Gastroesophageal sphincter (tissue), 4 donors: ENCODE data around the gene CLSTN1. TPM values are rescaled to one million over a fixed set of nuclear protein-coding genes. Genes with fewer than 3 reads are reported as not detected.

ENCODE experiments used
- ATAC-seq: fragments of 150-250 bp; one replicate; pipeline ENCODE4 v1.9.1; 2016; ENCODE audit warnings: mild to moderate bottlenecking, moderate library complexity
- H3K27ac ChIP-seq, 4 donors: fragments of 200-600 bp; sonication (generic) in 3 of 4; 1 replicate in 3 of 4; 2 replicates in 1 of 4; pipeline ENCODE4 v1.5.1; 2016 to 2019
- H3K27me3 ChIP-seq: fragments of 200-600 bp; sonication (generic); one replicate; pipeline ENCODE4 v1.5.1; 2019
- H3K36me3 ChIP-seq, 2 donors: fragments of 200-600 bp; sonication (generic); one replicate each; pipeline ENCODE4 v1.5.1; 2019; ENCODE audit warnings: control low read depth in 1 of 2
- H3K4me1 ChIP-seq, 3 donors: fragments of 200-600 bp; sonication (generic); 1 replicate in 2 of 3; 2 replicates in 1 of 3; pipeline ENCODE4 v1.5.1; 2016 to 2019; ENCODE audit warnings: control low read depth in 2 of 3
- H3K4me3 ChIP-seq, 2 donors: fragments of 200-600 bp; sonication (generic); one replicate each; pipeline ENCODE4 v1.5.1; 2019; ENCODE audit warnings: mild to moderate bottlenecking in 1 of 2, moderate library complexity in 1 of 2
- H3K9me3 ChIP-seq, 3 donors: fragments of 200-600 bp; sonication (generic); one replicate each; pipeline ENCODE4 v1.5.1; 2017 to 2019; ENCODE audit warnings: control low read depth in 2 of 3
- EP300 ChIP-seq: sonication (generic); formaldehyde crosslinking; IDR thresholded peaks from one replicate; pipeline ENCODE4 v1.6.1; 2017; ENCODE audit warnings: antibody characterized with exemption, mild to moderate bottlenecking
- POLR2A ChIP-seq, 2 donors: fragments of 450-650 bp; IDR thresholded peaks; one replicate each; pipeline ENCODE4 v1.6.1; 2017; ENCODE audit warnings: antibody characterized with exemption in 2 of 2, mild to moderate bottlenecking in 2 of 2, moderate library complexity in 1 of 2
- POLR2AphosphoS5 ChIP-seq: sonication (generic); formaldehyde crosslinking; IDR thresholded peaks from one replicate; pipeline ENCODE4 v1.6.1; 2017; ENCODE audit warnings: antibody characterized with exemption
- WGBS, 2 donors: methylation state at CpG; one replicate each; pipeline ENCODE4 v1.1.5; 2018; ENCODE audit warnings: low coverage in 1 of 2; 5-methylcytosine and 5-hydroxymethylcytosine counted together
- total RNA-seq, 4 donors: library from RNA; depleted of rRNA; stranded (reverse); fragments of >200 nt; gene quantifications; one replicate each; pipeline ENCODE4 v1.1.0, GENCODE V29; 2016
- TF ChIP-seq, protein P1 (sequence below), 4 experiments: fragments of 200-600 bp in 2 of 4; fragments of 450-650 bp in 2 of 4; sonication (generic) in 1 of 4; IDR thresholded peaks; one replicate each; pipeline ENCODE4 v1.5.1; 2017 to 2019; ENCODE audit warnings: antibody characterized with exemption in 4 of 4, mild to moderate bottlenecking in 2 of 4, moderate library complexity in 2 of 4

CLSTN1 gene
- total RNA-seq, 4 donors from 2014 or later: 45.1 to 95.4 (median 58.7) TPM

DNA sequence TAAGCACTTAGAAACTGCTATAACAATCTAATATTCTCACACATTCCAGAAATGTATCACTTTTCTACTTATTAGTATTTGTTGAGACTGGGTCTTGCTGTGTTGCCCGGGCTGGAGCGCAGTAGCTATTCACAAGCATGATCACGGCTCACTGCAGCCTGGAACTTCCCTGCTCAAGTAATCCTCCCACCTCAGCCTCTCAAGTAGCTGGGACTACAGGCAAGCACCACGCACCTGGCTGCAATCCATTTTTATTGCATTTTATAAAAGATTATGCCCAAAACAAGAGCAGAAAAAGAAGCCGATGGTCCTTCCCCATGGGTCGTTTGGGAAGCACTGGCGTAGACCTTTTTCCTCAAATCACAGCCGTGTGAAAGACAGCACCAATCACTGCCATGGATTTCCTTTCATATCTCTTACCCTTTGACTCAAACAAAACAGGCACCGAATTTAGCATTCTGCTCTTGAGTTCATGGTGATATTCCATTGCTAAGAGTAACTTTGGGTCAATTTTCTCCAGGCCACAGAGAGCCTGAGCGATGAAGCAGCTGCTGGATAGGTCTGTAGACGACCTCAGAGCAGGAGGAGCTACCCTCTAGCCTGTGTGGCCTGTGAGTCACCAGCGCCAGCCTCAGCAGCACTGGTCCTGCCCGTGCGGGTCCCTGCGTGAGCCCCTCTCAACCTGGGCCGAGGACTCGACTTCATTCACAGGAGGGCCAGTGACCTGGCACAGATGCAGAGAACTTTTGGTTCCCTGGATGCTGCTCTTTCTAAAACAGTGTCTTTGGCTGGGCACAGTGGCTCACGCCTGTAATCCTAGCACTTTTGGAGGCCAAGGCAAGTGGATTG is 91.4 kb downstream of the CLSTN1 start:
- TF ChIP-seq EP300 (no peak), POLR2AphosphoS5 (no peak), POLR2A (IDR thresholded peaks at IDR 0.05) (no peak)
- TF ChIP-seq, protein P1, sequence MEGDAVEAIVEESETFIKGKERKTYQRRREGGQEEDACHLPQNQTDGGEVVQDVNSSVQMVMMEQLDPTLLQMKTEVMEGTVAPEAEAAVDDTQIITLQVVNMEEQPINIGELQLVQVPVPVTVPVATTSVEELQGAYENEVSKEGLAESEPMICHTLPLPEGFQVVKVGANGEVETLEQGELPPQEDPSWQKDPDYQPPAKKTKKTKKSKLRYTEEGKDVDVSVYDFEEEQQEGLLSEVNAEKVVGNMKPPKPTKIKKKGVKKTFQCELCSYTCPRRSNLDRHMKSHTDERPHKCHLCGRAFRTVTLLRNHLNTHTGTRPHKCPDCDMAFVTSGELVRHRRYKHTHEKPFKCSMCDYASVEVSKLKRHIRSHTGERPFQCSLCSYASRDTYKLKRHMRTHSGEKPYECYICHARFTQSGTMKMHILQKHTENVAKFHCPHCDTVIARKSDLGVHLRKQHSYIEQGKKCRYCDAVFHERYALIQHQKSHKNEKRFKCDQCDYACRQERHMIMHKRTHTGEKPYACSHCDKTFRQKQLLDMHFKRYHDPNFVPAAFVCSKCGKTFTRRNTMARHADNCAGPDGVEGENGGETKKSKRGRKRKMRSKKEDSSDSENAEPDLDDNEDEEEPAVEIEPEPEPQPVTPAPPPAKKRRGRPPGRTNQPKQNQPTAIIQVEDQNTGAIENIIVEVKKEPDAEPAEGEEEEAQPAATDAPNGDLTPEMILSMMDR (IDR thresholded peaks at IDR 0.05): no peak
- Histone ChIP-seq H3K4me1 (no peaks in the 10 kb centered on the region), H3K36me3 (peaks cover 0 to 100% of the 10 kb centered on the region in 2 donors), H3K27ac (no peak overlapping the region), H3K4me3 (no peak overlapping the region), H3K9me3 (no peaks in the 10 kb centered on the region), H3K27me3 (no peaks in the 10 kb centered on the region)
- no peak for ATAC-seq
- WGBS, 2 donors: 82 to 84% methylated on average over 6 to 9 of the region's 18 CpGs

DNA sequence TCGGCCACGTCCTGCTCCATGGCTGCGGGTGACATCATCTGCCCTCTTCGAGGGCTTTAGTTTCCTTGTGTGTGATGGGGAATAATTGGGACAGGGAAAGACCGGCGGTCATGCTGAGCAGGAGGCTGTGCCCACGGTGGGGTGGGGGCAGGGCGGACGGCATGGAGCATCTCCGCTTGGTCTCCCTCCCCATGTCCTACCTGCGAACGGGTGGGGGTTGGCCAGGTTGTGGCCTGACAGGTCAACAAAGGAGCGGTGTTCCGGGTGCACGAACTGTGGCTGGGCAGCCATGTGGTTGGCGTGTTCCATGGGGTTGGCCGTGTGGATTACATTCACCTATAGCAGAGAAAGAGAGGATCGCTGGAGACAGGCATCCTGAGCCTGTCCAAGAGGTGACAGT is 92.2 kb downstream of the CLSTN1 start:
- TF ChIP-seq, protein P1 (IDR thresholded peaks at IDR 0.05): no peak
- peaks cover 0 to 100% of the 10 kb centered on the region in 2 donors for H3K36me3 ChIP-seq
- no peaks in the 10 kb centered on the region for H3K9me3 ChIP-seq
- H3K4me1 ChIP-seq: no peaks in the 10 kb centered on the region
- 92 to 96% methylated on average over 5 to 9 of the region's 18 CpGs for WGBS, 2 donors
- H3K27ac ChIP-seq: no peak overlapping the region
- no peak overlapping the region for H3K4me3 ChIP-seq
- no peaks in the 10 kb centered on the region for H3K27me3 ChIP-seq
- no peak for ATAC-seq

DNA sequence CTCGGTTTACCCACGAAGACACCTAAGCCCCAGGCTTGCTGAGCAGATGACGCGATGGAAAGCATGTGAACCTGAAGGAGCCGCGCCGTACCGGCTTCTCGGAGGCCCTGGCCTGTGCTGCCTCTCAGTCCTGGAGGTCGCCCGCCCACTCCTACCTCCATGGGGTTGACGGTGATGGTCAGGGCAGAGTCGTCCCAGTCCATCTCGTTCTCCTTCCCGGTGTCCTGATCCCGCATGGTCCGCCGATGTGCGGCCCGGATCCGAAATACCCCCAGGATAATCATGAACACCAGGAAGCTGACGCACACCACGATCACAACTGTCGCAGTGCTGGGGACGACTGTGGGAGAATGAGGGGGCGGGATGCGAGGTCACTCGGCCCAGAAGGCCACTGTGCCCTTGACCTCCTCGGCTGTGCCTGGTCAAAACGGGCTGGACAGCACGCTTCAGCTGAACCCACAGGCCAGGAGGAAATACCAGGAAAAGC is 92.7 kb downstream of the CLSTN1 start:
- Histone ChIP-seq H3K4me3 (no peak overlapping the region), H3K36me3 (peaks cover 0 to 100% of the 10 kb centered on the region in 2 donors), H3K27ac (no peak overlapping the region), H3K9me3 (no peaks in the 10 kb centered on the region), H3K4me1 (no peaks in the 10 kb centered on the region), H3K27me3 (no peaks in the 10 kb centered on the region)
- ATAC-seq: no peak
- TF ChIP-seq, protein P1 (IDR thresholded peaks at IDR 0.05): no peak
- no peak for TF ChIP-seq POLR2AphosphoS5
- TF ChIP-seq EP300: no peak
- no peak for TF ChIP-seq POLR2A (IDR thresholded peaks at IDR 0.05)
- 91% methylated on average over 4 of the region's 31 CpGs; no CpG with 5 or more reads in 1 of the 2 donors for WGBS, 2 donors

DNA sequence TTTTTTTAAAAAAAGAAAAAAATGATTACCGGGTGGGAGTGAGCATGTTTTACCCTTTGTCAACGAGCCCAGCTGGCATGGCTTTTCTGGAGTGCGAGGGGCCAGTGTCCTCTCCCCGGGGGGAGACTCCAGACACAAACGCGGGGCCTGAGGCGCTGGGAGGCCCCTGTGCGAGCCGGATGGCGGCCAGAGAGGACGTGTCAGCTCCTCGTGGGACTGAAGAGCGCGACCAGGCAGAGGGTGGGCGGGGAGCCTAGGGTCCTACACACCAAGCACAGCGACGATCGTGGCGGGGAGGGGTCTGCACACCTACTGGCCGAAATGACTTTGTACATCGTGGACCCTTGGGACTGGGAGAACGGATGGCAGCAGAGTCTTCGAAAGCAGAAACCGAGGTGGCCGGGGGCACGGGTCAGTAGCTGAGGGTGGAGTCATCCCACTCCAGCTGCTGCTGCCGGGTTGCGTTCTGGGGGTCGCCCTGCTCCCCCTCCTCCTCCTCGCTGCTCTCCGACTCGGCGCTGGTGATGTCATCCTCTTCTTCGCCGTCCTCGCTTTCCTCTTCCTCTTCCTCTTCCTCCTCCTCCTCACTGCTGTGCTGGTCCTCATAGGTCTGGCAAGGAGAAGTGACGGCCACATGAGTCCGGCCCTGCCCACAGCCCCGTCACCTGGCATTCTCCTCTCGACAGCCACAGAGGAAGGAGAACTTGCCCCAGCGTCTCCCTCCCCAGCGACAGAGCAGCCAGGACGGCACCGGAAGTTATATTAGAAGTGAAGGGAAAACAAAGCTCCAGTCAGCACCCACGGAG is 93.5 kb downstream of the CLSTN1 start:
- ATAC-seq: peak; percentile 25
- no peaks in the 10 kb centered on the region for H3K27me3 ChIP-seq
- H3K4me1 ChIP-seq: no peaks in the 10 kb centered on the region
- H3K27ac ChIP-seq: no peak overlapping the region
- H3K36me3 ChIP-seq: peaks cover 0 to 99% of the 10 kb centered on the region in 2 donors
- TF ChIP-seq POLR2AphosphoS5: no peak
- TF ChIP-seq, protein P1 (IDR thresholded peaks at IDR 0.05): no peak
- TF ChIP-seq POLR2A (IDR thresholded peaks at IDR 0.05): no peak
- no peak for TF ChIP-seq EP300
- H3K4me3 ChIP-seq: no peak overlapping the region
- H3K9me3 ChIP-seq: no peaks in the 10 kb centered on the region
- 69 to 82% methylated on average over 3 to 27 of the region's 45 CpGs for WGBS, 2 donors
